ENCODE data around the gene FANK1.

GRCh38 chr10:125865120-125865519 lies 31.2 kb upstream of the FANK1 start:
- TF ChIP-seq CTCF (IDR thresholded peaks at IDR 0.05) (no peak), POLR2A (IDR thresholded peaks at IDR 0.05) (no peak)

All from heart left ventricle (tissue), 13 donors.